Endodermal cell (in vitro differentiated cells): ENCODE results near the gene LTBP1. TPM values are rescaled to one million over a fixed set of nuclear protein-coding genes. Genes with fewer than 3 reads are reported as not detected.

Source experiments
- DNase-seq: peaks from one replicate; pipeline ENCODE4 v3.0.0-alpha.2; 2017
- H3K27ac ChIP-seq: 2 replicates; pipeline ENCODE4 v1.5.1; 2013; ENCODE audit warnings: mild to moderate bottlenecking, low read depth, low read length, moderate library complexity
- H3K27me3 ChIP-seq: 2 replicates; pipeline ENCODE4 v1.6.1; 2013; ENCODE audit warnings: mild to moderate bottlenecking, low read length, moderate library complexity; ENCODE audit not compliant: insufficient read depth, control insufficient read depth, poor library complexity, severe bottlenecking
- H3K36me3 ChIP-seq: 2 replicates; pipeline ENCODE4 v1.7.0; 2013; ENCODE audit warnings: mild to moderate bottlenecking, low read length, moderate library complexity; ENCODE audit not compliant: control insufficient read depth, insufficient read depth
- H3K4me1 ChIP-seq: one replicate; pipeline ENCODE4 v1.7.0; 2013; ENCODE audit warnings: low read length; ENCODE audit not compliant: control insufficient read depth, insufficient read depth
- H3K4me3 ChIP-seq: 2 replicates; pipeline ENCODE4 v1.5.1; 2013; ENCODE audit warnings: mild to moderate bottlenecking, low read length, moderate library complexity
- H3K9ac ChIP-seq: 2 replicates; pipeline ENCODE4 v1.6.1; 2013; ENCODE audit warnings: mild to moderate bottlenecking, low read length, moderate library complexity; ENCODE audit not compliant: poor library complexity, severe bottlenecking; ENCODE audit errors: extremely low read depth
- H3K9me3 ChIP-seq: 2 replicates; pipeline ENCODE4 v1.6.1; 2013; ENCODE audit warnings: mild to moderate bottlenecking, low read length, moderate library complexity; ENCODE audit not compliant: control insufficient read depth
- H3K27ac Mint-ChIP-seq: 2 replicates; pipeline ENCODE4 v1.8.0; 2020; ENCODE audit warnings: mixed read lengths
- H3K27me3 Mint-ChIP-seq: 2 replicates; pipeline ENCODE4 v1.8.0; 2021; ENCODE audit warnings: mild to moderate bottlenecking, mixed read lengths; ENCODE audit not compliant: insufficient read depth
- H3K36me3 Mint-ChIP-seq: 2 replicates; pipeline ENCODE4 v1.8.0; 2020; ENCODE audit warnings: low read depth, mixed read lengths
- H3K4me1 Mint-ChIP-seq: 2 replicates; pipeline ENCODE4 v1.8.0; 2020; ENCODE audit warnings: mixed read lengths
- H3K4me3 Mint-ChIP-seq: 2 replicates; pipeline ENCODE4 v1.8.0; 2020; ENCODE audit warnings: mild to moderate bottlenecking, moderate library complexity, mixed read lengths
- H3K9me3 Mint-ChIP-seq: 2 replicates; pipeline ENCODE4 v1.8.0; 2020; ENCODE audit warnings: mild to moderate bottlenecking, mixed read lengths
- CTCF ChIP-seq: fragments of 200-600 bp; sonication (generic); conservative IDR thresholded peaks from 2 replicates; pipeline ENCODE4 v1.5.0; 2021; ENCODE audit warnings: antibody characterized with exemption, mild to moderate bottlenecking
- WGBS, 2 experiments: methylation state at CpG; one replicate each; pipeline versions ENCODE4 v1.1.5 to v1.1.7; 2013; ENCODE audit warnings: missing lambda C conversion rate in 2 of 2, mixed read lengths in 1 of 2; ENCODE audit not compliant: insufficient coverage in 1 of 2, insufficient read length in 1 of 2; 5-methylcytosine and 5-hydroxymethylcytosine counted together
- total RNA-seq, 2 donors: library from RNA; stranded (reverse); fragmentation: NEBNext Ultra II Directional in 1 of 2; extraction: Animal tissue kit (Norgen Biotek cat#: 25700) in 1 of 2; gene quantifications; 2 replicates in 1 of 2; 3 replicates in 1 of 2; pipeline ENCODE4 v1.2.1, GENCODE V29; 2021

The LTBP1 gene
- total RNA-seq, 2 donors from 2014 or later: 43.2 to 43.4 TPM

GRCh38 chr2:33292981-33293595, 346.3 kb downstream of the LTBP1 start:
- Histone ChIP-seq H3K4me3 (no peak overlapping the region), H3K27ac (no peak overlapping the region), H3K9me3 (no peaks in the 10 kb centered on the region), H3K36me3 (no peaks in the 10 kb centered on the region), H3K4me1 (no peaks in the 10 kb centered on the region), H3K9ac (no peak overlapping the region), H3K27me3 (no peaks in the 10 kb centered on the region)
- no peaks in the 10 kb centered on the region for H3K27me3 Mint-ChIP-seq
- no peak overlapping the region for H3K4me3 Mint-ChIP-seq
- H3K36me3 Mint-ChIP-seq: peaks cover 2% of the 10 kb centered on the region
- DNase-seq: no peak
- WGBS, 2 experiments: 92 to 94% methylated on average over 4 to 9 of the region's 11 CpGs
- no peaks in the 10 kb centered on the region for H3K9me3 Mint-ChIP-seq
- no peak overlapping the region for H3K27ac Mint-ChIP-seq
- peaks cover 22% of the 10 kb centered on the region for H3K4me1 Mint-ChIP-seq
- TF ChIP-seq CTCF: no peak

- no peak overlapping the region for H3K4me3 Mint-ChIP-seq
- no peaks in the 10 kb centered on the region for H3K27me3 Mint-ChIP-seq
- Histone ChIP-seq H3K9ac (no peak overlapping the region), H3K27ac (no peak overlapping the region), H3K9me3 (no peaks in the 10 kb centered on the region), H3K27me3 (no peaks in the 10 kb centered on the region), H3K4me1 (no peaks in the 10 kb centered on the region), H3K4me3 (no peak overlapping the region), H3K36me3 (no peaks in the 10 kb centered on the region)
- 94 to 100% methylated on average over 2 to 3 of the region's 3 CpGs for WGBS, 2 experiments
- no peaks in the 10 kb centered on the region for H3K9me3 Mint-ChIP-seq
- H3K27ac Mint-ChIP-seq: no peak overlapping the region
- DNase-seq: no peak
- peaks cover 8% of the 10 kb centered on the region for H3K36me3 Mint-ChIP-seq
- no peaks in the 10 kb centered on the region for H3K4me1 Mint-ChIP-seq
- no peak for TF ChIP-seq CTCF
These were observed 351.5 kb downstream of the LTBP1 start for GRCh38 chr2:33298233-33298632.

DNA sequence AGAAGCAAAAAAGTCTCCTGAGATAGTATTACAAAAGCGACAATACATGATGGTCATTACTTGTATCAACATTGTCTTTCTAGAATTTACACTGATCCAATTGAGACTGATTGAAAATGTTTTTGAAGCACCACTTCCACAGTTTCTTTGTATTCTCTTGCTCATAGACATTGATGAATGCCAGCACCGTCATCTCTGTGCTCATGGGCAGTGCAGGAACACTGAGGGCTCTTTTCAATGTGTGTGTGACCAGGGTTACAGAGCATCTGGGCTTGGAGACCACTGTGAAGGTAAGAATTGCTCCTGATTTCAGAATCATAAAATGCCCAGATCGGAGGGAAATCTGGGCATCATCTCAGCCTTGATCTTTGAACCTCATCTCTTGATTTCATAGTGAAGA, 354.6 kb downstream of the LTBP1 start:
- no peak for TF ChIP-seq CTCF
- Mint-ChIP-seq H3K36me3 (peaks cover 11% of the 10 kb centered on the region), H3K4me1 (no peaks in the 10 kb centered on the region), H3K27ac (no peak overlapping the region), H3K4me3 (no peak overlapping the region), H3K9me3 (no peaks in the 10 kb centered on the region), H3K27me3 (no peaks in the 10 kb centered on the region)
- Histone ChIP-seq H3K27me3 (no peaks in the 10 kb centered on the region), H3K9ac (no peak overlapping the region), H3K27ac (no peak overlapping the region), H3K4me1 (no peaks in the 10 kb centered on the region), H3K4me3 (no peak overlapping the region), H3K9me3 (no peaks in the 10 kb centered on the region), H3K36me3 (no peaks in the 10 kb centered on the region)
- 94 to 100% methylated on average over 3 of the region's 3 CpGs for WGBS, 2 experiments
- DNase-seq: no peak
